GM12878 (cell line): ENCODE results near the gene LSM7. TPM values are rescaled to one million over a fixed set of nuclear protein-coding genes. Genes with fewer than 3 reads are reported as not detected.

Experiments
- BMI1 ChIP-seq: fragments of 450-650 bp; IDR thresholded peaks from 2 replicates; pipeline ENCODE4 v1.6.1; 2016; ENCODE audit warnings: mild to moderate bottlenecking, moderate library complexity, borderline replicate concordance
- DPF2 ChIP-seq: fragments of 450-650 bp; IDR thresholded peaks from 2 replicates; pipeline ENCODE4 v1.6.1; 2017; ENCODE audit warnings: mild to moderate bottlenecking
- EED ChIP-seq: sonication (generic); IDR thresholded peaks from 2 replicates; pipeline ENCODE4 v1.6.1; 2016; ENCODE audit warnings: antibody characterized with exemption, low read depth
- EP300 ChIP-seq, 2 experiments: fragments of 150-350 bp in 1 of 2; IDR thresholded peaks; 2 replicates each; pipeline ENCODE4 v1.6.1; 2011 to 2012; ENCODE audit warnings: low read depth in 2 of 2, low read length in 2 of 2, borderline replicate concordance in 1 of 2, improper control_type of control experiment in 1 of 2, inconsistent platforms in 1 of 2; ENCODE audit not compliant: control insufficient read depth in 1 of 2
- FOS ChIP-seq: IDR thresholded peaks from 3 replicates; pipeline ENCODE4 v1.6.1; 2011; ENCODE audit warnings: borderline replicate concordance; ENCODE audit not compliant: insufficient read length; ENCODE audit errors: extremely low read depth
- GABPA ChIP-seq: IDR thresholded peaks from 2 replicates; pipeline ENCODE4 v1.6.1; 2014; ENCODE audit warnings: antibody characterized with exemption, low read depth, mild to moderate bottlenecking, inconsistent platforms
- HDGF ChIP-seq: fragments of 450-650 bp; IDR thresholded peaks from 2 replicates; pipeline ENCODE4 v1.6.1; 2016; ENCODE audit warnings: antibody characterized with exemption
- MTA3 ChIP-seq: IDR thresholded peaks from 2 replicates; pipeline ENCODE4 v1.6.1; 2012; ENCODE audit warnings: low read length, inconsistent platforms, borderline replicate concordance
- NBN ChIP-seq: fragments of 450-650 bp; IDR thresholded peaks from 2 replicates; pipeline ENCODE4 v1.6.1; 2016
- NRF1 ChIP-seq: conservative IDR thresholded peaks from 2 replicates; pipeline ENCODE4 v1.6.1; 2011; ENCODE audit warnings: mild to moderate bottlenecking, low read depth, low read length, improper control_type of control experiment
- PAX5 ChIP-seq: IDR thresholded peaks from 2 replicates; pipeline ENCODE4 v1.6.1; 2011; ENCODE audit warnings: low read depth, low read length, borderline replicate concordance
- POLR2AphosphoS5 ChIP-seq: IDR thresholded peaks from 2 replicates; pipeline ENCODE4 v1.6.1; 2011; ENCODE audit warnings: mild to moderate bottlenecking, low read length, inconsistent platforms
- RBBP5 ChIP-seq: fragments of 200-600 bp; sonication (generic); conservative IDR thresholded peaks from 2 replicates; pipeline ENCODE4 v1.6.1; 2016
- RELB ChIP-seq: fragments of 450-650 bp; IDR thresholded peaks from 2 replicates; pipeline ENCODE4 v1.6.1; 2017; ENCODE audit warnings: low read depth, mild to moderate bottlenecking, moderate library complexity
- SMAD5 ChIP-seq: IDR thresholded peaks from 2 replicates; pipeline ENCODE4 v1.6.1; 2016; ENCODE audit warnings: antibody characterized with exemption, low read depth
- SMARCA5 ChIP-seq: fragments of 450-650 bp; IDR thresholded peaks from 2 replicates; pipeline ENCODE4 v1.6.1; 2017; ENCODE audit warnings: mild to moderate bottlenecking
- STAT3 ChIP-seq: IDR thresholded peaks from 2 replicates; pipeline ENCODE4 v1.6.1; 2011; ENCODE audit warnings: low read depth, low read length, improper control_type of control experiment
- SUPT20H ChIP-seq: IDR thresholded peaks from 2 replicates; pipeline ENCODE4 v1.6.1; 2011; ENCODE audit warnings: low read depth, mild to moderate bottlenecking, low read length, moderate library complexity, borderline replicate concordance; ENCODE audit not compliant: control insufficient read depth
- WRNIP1 ChIP-seq: IDR thresholded peaks from 2 replicates; pipeline ENCODE4 v1.6.1; 2011; ENCODE audit warnings: low read depth, low read length, improper control_type of control experiment, borderline replicate concordance
- ZNF384 ChIP-seq: IDR thresholded peaks from 2 replicates; pipeline ENCODE4 v1.6.1; 2012; ENCODE audit warnings: low read depth, mild to moderate bottlenecking, low read length, improper control_type of control experiment, borderline replicate concordance
- ZZZ3 ChIP-seq: IDR thresholded peaks from 2 replicates; pipeline ENCODE4 v1.6.1; 2011; ENCODE audit warnings: low read depth; ENCODE audit not compliant: control insufficient read depth, insufficient read length
- polyA plus RNA-seq, 11 experiments: library from polyadenylated mRNA; depleted of rRNA in 4 of 11; unstranded in 6 of 11; stranded (reverse) in 5 of 11; fragments of >200 nt; fragmentation: Nextera tagmentation in 4 of 11; fragmentation: Illumina TruSeq in 1 of 11; extraction: Ambion mirVana in 4 of 11; extraction: Trizol in 1 of 11; gene quantifications; 1 replicate in 1 of 11; 2 replicates in 10 of 11; pipeline versions ENCODE4 v1.2.1 to v1.2.3, GENCODE V29; 2011 to 2016; ENCODE audit warnings: inconsistent platforms in 2 of 11, missing spikeins in 2 of 11, low read depth in 1 of 11
- total RNA-seq, 4 experiments: library from RNA; depleted of rRNA in 3 of 4; stranded (reverse); fragments of >200 nt in 3 of 4; fragmentation: Illumina TruSeq in 1 of 4; extraction: Trizol in 1 of 4; gene quantifications; 2 replicates each; pipeline versions ENCODE4 v1.2.1 to v1.2.3, GENCODE V29; 2013 to 2021
- TF ChIP-seq, protein P1 (sequence below): fragments of 450-650 bp; IDR thresholded peaks from 2 replicates; pipeline ENCODE4 v1.6.1; 2017; ENCODE audit warnings: mild to moderate bottlenecking
- TF ChIP-seq, protein P2 (sequence below): fragments of 450-650 bp; IDR thresholded peaks from 2 replicates; pipeline ENCODE4 v1.6.1; 2018; ENCODE audit warnings: borderline replicate concordance, mild to moderate bottlenecking; ENCODE audit not compliant: partially characterized antibody
- TF ChIP-seq, protein P3 (sequence below): IDR thresholded peaks from 2 replicates; pipeline ENCODE4 v1.6.1; 2012; ENCODE audit warnings: low read length, inconsistent platforms

The LSM7 gene
- total and polyA plus RNA-seq, 10 of the 15 experiments (the other 5 are each of a cell fraction or from before 2014, with no cell fraction given) = 24.4 to 424 (median 217) TPM

DNA sequence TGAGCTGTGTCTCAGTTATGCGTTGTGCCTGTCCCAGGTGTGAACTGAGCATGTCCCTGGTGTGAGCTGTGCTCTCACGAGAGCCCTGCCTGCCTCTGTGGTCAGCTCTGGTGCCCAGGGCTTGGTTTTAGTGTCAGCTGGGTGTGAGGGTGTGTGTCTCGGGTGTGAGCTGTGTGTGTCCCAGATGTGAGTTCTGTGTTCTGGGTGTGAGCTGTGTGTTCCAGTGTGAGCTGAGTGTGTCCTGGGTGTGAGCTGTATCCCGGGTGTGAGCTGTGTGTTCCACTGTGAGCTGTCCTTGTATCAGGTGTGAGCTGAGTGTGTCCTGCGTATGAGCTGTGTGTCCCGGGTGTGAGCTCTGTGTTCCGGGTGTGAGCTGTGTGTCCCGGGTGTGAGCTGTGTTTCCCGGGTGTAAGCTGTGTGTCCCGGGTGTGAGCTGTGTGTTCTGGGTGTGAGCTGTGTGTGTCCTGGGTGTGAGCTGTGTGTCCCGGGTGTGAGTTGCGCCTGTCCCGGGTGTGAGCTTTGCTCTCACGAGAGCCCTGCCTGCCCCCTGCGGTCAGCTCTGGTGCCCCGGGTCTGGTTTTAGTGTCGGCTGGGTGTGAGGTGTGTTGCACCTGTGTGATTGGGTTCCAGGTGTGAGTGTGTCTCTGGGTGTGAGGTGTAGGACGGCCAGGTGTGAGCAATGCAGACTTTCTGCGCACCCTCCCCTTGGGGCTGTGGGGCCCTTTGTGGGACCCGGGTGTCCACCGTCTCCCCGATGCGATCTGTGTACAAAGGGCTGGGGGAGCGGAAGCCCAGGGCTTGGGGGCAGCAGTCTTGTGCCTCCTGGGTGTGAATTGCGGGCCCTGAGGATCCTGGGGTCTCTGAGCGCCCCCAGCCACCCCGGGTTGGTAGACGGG is 39.3 kb downstream of the LSM7 start (continued):
- TF ChIP-seq, protein P1, sequence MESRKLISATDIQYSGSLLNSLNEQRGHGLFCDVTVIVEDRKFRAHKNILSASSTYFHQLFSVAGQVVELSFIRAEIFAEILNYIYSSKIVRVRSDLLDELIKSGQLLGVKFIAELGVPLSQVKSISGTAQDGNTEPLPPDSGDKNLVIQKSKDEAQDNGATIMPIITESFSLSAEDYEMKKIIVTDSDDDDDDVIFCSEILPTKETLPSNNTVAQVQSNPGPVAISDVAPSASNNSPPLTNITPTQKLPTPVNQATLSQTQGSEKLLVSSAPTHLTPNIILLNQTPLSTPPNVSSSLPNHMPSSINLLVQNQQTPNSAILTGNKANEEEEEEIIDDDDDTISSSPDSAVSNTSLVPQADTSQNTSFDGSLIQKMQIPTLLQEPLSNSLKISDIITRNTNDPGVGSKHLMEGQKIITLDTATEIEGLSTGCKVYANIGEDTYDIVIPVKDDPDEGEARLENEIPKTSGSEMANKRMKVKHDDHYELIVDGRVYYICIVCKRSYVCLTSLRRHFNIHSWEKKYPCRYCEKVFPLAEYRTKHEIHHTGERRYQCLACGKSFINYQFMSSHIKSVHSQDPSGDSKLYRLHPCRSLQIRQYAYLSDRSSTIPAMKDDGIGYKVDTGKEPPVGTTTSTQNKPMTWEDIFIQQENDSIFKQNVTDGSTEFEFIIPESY = no peak
- TF ChIP-seq SMAD5 = no peak
- no peak for TF ChIP-seq EP300 (IDR thresholded peaks at IDR 0.05; ENCODE audit: borderline replicate concordance in 1 of 2, control insufficient read depth in 1 of 2, low read depth in 2 of 2, low read length in 2 of 2)
- peak; percentile 72 for TF ChIP-seq RELB
- TF ChIP-seq FOS = no peak
- TF ChIP-seq GABPA = no peak
- no peak for TF ChIP-seq RBBP5
- TF ChIP-seq, protein P2, sequence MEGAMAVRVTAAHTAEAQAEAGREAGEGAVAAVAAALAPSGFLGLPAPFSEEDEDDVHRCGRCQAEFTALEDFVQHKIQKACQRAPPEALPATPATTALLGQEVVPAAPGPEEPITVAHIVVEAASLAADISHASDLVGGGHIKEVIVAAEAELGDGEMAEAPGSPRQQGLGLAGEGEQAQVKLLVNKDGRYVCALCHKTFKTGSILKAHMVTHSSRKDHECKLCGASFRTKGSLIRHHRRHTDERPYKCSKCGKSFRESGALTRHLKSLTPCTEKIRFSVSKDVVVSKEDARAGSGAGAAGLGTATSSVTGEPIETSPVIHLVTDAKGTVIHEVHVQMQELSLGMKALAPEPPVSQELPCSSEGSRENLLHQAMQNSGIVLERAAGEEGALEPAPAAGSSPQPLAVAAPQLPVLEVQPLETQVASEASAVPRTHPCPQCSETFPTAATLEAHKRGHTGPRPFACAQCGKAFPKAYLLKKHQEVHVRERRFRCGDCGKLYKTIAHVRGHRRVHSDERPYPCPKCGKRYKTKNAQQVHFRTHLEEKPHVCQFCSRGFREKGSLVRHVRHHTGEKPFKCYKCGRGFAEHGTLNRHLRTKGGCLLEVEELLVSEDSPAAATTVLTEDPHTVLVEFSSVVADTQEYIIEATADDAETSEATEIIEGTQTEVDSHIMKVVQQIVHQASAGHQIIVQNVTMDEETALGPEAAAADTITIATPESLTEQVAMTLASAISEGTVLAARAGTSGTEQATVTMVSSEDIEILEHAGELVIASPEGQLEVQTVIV = no peak
- peak; percentile 64 for TF ChIP-seq POLR2AphosphoS5
- no peak for TF ChIP-seq NRF1
- no peak for TF ChIP-seq STAT3
- TF ChIP-seq PAX5 = no peak
- TF ChIP-seq HDGF = peak; percentile 86
- TF ChIP-seq WRNIP1 = no peak
- no peak for TF ChIP-seq SMARCA5
- no peak for TF ChIP-seq EED
- TF ChIP-seq MTA3 = no peak
- TF ChIP-seq SUPT20H = no peak
- TF ChIP-seq, protein P3, sequence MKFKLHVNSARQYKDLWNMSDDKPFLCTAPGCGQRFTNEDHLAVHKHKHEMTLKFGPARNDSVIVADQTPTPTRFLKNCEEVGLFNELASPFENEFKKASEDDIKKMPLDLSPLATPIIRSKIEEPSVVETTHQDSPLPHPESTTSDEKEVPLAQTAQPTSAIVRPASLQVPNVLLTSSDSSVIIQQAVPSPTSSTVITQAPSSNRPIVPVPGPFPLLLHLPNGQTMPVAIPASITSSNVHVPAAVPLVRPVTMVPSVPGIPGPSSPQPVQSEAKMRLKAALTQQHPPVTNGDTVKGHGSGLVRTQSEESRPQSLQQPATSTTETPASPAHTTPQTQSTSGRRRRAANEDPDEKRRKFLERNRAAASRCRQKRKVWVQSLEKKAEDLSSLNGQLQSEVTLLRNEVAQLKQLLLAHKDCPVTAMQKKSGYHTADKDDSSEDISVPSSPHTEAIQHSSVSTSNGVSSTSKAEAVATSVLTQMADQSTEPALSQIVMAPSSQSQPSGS = no peak
- TF ChIP-seq DPF2 = no peak; the same call in 1 of the 2 replicates
- TF ChIP-seq ZZZ3 = no peak
- no peak for TF ChIP-seq ZNF384
- no peak for TF ChIP-seq BMI1
- no peak for TF ChIP-seq NBN
